GM19099 (cell line): ENCODE data around the gene TMX3.

Experiments used
- POLR2A ChIP-seq: IDR thresholded peaks from 3 replicates; pipeline ENCODE4 v1.6.1; 2011; ENCODE audit warnings: low read depth; ENCODE audit not compliant: insufficient read length; ENCODE audit errors: extremely low read depth

Gene TMX3

DNA sequence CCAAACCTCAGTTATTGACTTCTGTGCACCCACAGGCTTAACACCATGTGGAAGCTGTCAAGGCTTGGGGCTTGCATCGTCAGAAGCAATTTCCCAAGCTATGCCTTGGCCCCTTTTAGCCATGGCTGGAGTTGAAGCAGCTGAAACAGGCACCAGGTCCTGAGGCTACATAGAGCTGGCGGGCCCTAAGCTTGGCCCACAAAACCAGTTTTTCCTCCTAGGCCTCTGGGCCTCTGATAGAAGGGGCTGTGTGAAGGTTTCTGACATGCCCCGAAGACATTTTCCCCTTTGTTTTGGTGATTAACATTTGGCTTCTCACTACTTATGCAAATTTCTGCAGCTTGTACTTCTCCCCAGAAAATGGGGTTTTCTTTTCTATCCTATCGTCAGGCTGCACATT, 9.1 kb upstream of the TMX3 start:
- TF ChIP-seq POLR2A = no peak

DNA sequence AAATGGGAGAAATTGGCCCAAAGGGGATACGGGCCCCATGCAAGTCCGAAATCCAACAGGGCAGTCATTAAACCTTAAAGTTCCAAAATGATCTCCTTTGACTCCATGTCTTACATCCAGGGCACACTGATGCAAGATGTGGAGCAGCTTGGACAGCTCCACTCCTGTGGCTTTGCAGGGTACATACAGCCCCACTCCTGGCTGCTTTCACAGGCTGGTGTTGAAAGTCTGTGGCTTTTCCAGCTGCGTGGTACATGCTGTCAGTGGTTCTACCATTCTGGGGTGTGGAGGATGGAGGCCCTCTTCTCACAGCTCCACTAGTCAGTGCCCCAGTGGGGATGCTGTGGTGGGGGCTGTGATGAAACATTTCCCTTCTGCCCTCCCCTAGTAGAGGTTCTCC, 8.6 kb upstream of the TMX3 start:
- TF ChIP-seq POLR2A = no peak

DNA sequence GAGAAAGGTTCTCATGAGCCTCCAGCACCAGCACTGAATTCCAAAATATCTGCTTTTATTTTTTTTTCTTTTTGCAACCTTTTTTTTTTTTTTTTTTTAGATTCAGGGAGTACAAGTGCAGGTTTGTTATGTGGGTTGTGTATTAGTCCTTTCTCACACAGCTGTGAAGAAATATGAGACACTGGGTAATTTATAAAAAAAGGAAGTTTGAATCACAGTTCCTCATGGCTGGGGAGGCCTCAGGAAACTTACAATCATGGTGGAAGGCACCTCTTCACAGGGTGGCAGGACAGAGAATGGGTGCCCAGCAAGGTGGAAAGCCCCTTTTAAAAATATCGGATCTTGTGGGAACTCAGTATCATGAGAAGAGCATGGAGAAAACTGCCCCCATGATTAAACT, 7.9 kb upstream of the TMX3 start:
- TF ChIP-seq POLR2A = no peak

DNA sequence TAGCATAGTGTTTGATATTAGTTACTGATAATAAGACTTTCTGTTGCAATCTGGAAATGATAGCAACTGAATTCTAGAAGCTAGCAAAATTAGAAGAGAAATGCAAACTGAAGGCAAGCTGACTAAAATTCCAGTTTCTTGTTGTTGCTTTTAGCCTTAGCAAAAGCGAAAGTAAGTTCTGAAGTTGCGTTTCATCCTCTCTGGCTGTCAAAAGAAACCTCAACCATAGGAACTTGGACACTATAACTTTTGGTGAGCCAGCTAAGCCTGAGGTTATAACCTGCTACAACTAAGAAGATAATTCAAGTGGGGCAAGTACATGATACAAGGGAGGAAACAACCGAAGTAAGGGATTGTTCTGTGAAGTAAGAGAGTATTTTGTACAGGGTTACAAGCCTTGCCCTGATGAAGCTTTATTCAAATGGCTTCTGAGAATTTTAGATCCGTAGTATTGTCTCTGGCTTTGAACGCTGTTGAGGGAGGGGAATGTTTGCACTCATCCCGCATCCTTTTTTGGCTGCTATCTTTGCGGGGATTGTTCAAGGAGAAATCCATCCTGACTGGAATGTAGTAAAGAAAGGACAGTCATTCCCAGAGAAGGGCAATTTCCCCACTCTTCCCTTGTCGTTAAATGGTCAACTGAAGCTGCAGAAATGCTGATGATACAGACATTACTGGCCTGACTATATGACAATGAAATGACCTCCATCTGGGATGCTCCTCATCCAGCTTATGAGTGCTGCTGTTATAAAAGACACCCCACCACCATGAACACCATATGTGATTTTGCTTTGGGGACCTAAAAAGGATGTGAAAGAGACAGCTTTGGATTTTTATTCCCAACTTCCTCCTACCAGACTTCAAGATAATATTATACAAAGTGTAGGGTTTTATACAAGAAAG, 7.0 kb upstream of the TMX3 start:
- TF ChIP-seq POLR2A = no peak

DNA sequence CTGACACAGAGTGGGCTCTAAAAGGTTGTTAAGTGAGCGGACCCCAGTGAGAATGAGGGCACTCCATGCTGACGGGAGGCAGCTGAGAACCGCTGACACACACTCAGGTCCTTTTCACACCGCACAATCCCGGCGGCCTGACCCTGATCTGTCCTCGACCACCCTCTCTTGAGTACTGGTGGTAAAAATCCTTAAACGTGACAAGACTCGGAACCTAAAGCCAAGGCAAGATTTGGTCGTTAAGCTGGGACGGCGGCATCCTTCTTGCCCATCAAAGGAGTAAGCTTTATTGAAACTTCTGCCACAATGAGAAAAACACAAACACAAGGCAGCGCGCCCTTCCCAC, 569 bp downstream of the TMX3 start:
- no peak for TF ChIP-seq POLR2A

DNA sequence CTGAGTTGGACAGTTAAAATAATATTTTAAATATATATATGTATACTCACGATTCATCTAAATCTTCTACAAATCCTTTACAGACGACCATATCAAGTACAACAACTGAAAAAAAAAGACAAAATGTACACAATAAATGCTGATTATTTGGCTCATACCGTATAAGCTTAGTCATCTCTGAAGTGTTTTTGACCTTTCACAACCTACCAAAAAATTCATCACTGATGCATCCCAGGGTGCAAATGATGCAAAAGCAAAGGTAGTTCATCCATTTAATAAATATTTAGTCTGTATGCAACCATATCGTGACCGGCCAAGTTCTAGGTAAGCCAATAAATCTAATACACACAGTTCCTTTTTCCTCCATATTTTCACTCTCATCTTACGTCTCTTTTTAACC, 1.1 kb downstream of the TMX3 start:
- no peak for TF ChIP-seq POLR2A

DNA sequence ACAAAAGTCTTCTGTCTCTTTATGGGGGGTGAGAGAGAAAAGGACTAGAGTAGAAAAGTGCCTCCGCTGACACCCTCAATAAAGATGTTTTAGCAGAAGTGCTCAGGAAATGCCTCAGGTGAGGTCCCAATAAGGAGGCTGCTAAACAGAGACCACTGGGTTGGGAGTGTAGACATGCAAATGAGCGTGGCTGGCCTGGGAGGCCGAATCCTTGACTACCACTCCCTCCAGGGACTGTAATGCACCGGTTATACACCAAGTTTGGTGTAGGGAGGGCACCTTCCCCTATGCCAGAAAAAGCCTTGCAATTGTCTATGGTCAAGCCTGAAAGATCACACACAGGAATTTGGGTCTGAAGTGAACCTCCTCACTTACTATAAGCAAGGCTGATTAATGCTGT, 1.8 kb downstream of the TMX3 start:
- TF ChIP-seq POLR2A = no peak

DNA sequence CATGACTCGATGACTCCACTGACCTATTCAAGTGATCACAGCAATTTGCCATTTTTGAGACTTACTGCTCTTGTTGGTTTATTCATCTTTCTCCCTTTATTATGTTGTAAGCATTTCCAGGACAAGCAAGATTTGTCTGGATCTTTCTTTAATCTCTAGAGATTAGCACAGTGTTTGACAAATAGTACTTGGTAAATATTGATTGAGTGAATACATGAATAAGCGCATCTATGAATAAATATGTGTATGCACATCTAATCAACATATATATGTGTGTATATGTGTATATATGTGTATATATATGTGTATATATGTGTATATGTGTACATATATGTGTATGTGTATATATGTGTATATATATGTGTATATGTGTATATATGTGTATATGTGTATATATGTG, 7.3 kb downstream of the TMX3 start:
- TF ChIP-seq POLR2A = no peak

DNA sequence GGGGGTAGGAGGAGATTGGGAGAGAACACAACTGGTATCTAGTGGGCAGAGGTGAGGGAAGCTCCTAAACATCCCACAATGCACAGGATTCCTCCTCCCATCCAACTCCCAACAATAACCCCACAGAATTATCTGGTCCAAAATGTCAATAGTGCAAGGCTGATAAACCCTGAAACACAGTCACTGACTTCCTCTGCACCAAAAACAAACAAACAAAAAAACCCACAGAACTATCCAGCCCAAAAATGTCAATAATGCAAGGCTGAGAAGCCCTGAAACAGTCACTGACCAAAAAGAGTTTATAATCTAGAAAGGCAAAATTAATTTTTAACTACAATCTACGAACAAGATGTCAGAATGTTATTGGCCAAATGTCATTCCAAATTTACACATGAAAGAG, 9.8 kb downstream of the TMX3 start:
- TF ChIP-seq POLR2A = no peak

DNA sequence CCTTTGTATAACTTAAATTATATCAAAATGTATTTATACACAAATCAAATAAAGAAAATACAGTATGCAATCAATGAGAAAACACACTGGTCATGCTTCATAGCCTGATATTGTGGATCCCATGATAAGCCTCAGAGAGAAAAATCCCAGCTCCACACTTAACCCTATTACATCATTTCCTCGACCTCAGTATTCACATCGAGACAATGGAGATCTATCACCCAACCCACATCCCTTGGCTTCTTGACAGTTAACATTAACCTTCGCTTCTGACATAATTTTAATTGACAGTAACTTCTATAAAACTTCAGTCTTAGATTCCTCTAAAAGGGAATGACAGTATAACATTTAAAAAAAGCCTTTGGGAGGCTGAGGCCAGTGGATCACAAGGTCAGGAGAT, 11.6 kb downstream of the TMX3 start:
- no peak for TF ChIP-seq POLR2A

DNA sequence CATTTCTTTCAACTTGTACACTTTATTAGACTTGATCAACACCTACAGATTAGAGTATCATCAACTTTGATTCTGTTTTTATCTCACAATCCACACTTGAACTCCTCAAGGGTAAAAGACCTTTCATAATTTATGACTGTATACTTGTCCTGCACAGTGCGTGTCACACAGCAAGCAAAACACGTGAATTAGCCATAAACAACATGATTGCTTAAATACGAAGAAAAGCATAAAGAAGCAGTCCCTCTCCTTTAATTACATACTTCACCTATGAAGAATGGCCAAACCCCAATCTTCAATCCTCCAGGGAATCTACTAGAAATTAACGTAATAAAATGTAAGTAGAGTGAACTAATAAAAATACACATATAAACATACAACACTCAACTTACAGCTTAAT, 13.6 kb downstream of the TMX3 start:
- TF ChIP-seq POLR2A = no peak

DNA sequence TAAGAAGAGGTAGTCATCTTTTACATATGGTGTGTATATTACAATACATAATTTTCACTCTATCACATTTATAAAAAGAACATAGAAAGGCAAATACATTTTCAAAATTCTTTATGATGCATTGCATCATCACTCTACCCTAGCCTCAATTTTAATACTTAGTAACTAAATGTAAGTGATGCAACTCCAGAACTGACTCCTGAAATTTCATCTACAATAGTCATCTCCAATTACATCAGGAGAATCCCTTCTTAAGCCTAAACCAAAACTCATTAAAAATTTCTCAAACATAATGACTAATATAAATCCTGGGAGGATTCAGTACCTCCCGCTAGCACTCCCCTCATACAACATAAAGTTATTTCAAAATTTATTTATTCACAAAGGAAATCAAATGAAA, 15.9 kb downstream of the TMX3 start:
- TF ChIP-seq POLR2A = no peak

DNA sequence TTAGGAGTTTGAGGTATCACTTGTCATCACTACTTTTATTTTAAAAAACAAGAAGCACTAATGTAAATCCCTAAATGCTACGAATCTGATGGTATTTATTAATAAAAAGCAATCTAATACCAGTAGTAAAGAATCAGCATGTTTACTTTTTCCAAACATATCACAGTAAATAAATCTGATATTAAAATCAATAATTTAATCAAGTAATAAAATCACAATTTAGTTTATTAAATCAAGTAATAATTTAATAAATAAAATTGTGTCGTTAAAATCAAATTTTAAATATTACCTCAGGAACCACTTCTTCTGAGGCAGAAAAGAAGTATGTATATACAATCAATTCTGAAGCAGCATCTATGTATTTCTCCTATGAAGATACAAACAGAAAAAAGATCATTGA, 18.0 kb downstream of the TMX3 start:
- no peak for TF ChIP-seq POLR2A

DNA sequence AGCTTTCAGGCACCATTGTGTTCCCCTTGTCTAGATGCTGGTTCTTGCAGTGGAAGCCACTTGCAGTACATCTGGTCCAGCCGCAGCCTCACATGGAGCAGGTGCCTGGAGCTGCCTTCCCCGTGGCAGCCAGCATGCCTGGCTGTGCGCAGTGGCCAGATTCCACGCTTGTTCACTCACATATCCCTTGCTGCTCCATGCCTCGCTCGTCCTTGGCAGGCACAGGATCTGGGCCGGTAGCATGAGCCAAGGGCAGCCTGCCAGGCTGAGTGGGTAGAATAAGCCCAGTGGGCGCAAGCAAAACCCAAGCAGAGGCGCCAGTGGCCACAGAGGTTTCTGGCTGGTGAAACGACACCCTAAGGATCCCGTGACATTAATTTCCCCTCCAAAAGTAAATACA, 20.6 kb downstream of the TMX3 start:
- TF ChIP-seq POLR2A = no peak

DNA sequence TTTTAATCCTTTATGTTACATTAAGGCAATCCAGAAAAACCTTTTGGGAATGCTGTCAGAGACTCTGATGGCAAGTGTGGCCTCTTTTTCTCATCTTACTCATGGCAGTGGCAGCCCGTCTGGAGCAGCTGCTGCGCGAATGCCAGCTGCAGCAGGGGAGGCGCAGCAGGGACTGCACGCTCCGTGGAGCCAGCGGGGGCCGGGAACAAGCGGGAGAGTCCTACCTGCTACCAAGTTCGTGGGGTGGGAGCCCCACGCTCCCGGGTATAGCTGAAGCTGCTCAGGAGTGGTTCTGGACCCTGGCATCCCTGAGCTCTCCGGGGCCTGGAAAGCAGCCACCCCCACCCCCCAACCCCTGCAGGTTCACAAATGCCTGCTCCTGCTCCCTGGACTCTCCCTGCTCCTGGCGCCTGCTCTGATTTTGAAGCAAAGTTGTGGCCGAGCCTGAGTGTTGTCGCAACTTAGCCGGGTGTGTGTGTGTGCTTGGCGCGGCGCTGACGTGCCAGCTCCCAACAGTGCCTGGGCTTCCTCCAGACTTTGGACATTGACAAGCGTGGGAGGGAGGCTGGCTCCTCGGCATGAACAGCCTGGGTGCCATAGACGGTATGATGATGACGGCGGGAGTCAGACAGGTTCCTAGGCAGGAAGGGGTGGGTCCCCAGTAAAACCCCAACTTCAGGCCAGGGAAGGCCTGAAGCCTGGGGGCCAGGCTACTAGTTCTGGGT, 21.7 kb downstream of the TMX3 start:
- TF ChIP-seq POLR2A = no peak

DNA sequence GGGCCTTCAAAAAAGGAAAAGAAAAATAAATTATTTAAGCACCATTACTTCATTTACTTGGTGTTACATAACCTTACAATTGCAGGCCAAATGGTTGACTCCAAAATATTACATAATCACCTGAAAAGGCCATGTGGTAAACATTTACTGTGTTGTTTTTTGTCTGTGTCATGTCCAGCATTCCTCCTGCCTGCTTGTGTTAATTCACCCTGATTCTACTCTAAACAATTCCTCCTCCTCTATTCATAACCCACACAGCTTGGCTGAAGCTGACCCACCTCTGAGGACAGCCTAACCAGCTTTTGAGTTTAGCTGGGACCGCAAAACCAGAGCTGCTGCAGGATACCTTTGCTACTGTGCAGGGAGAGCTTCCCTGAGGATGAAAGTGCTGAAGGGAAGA, 35.4 kb downstream of the TMX3 start:
- TF ChIP-seq POLR2A = no peak
